HCT116 (cell line): ENCODE results near the gene MAML2. TPM values are rescaled to one million over a fixed set of nuclear protein-coding genes. Genes with fewer than 3 reads are reported as not detected.

ENCODE experiments used
- ATAC-seq: fragments of 200-7000 bp; cut with Tn5 transposase; 2 replicates; pipeline ENCODE4 v1.9.1; 2020; ENCODE audit warnings: mild to moderate bottlenecking, moderate library complexity
- BruUV-seq: library from RNA; stranded (reverse); fragments of 400-500 nt; replicated peaks from 2 replicates; lab custom pipeline; 2021; lab: Mats Ljungman, UMichigan
- CTCF ChIA-PET: fragments of 300-600 bp; sonication (Branson Sonifier 250); formaldehyde crosslinking; loops from one replicate; lab custom pipeline; 2021; ENCODE audit warnings: antibody characterized with exemption; lab: Charles Lee
- POLR2A ChIA-PET: fragments of 300-600, 350-600 bp; sonication (Branson Sonifier 250); formaldehyde crosslinking; loops from one replicate; lab custom pipeline; 2021; ENCODE audit warnings: antibody characterized with exemption; lab: Charles Lee
- RAD21 ChIA-PET, 2 experiments: fragments of 300-600 bp; sonication (Branson Sonifier 250); formaldehyde crosslinking; loops; one replicate each; lab custom pipeline; 2023; ENCODE audit warnings: low total read pairs in 2 of 2; ENCODE audit not compliant: uncharacterized antibody in 2 of 2, unreplicated experiment in 2 of 2, low non-redundant PET in 1 of 2; lab: Charles Lee
- DNase-seq: peaks from one replicate; pipeline ENCODE4 v3.0.0-alpha.2; 2010; ENCODE audit warnings: low read depth, low spot score
- H2AFZ ChIP-seq: fragments of 200-600 bp; shearing (Covaris generic), sonication (generic); 2 replicates; pipeline ENCODE4 v1.6.1; 2017; ENCODE audit warnings: low read depth, mixed run types, mixed read lengths, antibody characterized with exemption, low read length; ENCODE audit not compliant: poor library complexity, severe bottlenecking
- H3K27ac ChIP-seq: 2 replicates; pipeline ENCODE4 v1.5.1; 2012; ENCODE audit warnings: low read depth, low read length
- H3K27me3 ChIP-seq: fragments of 200-600 bp; sonication (generic); 2 replicates; pipeline ENCODE4 v1.6.1; 2016; ENCODE audit warnings: mixed run types, low read length, mixed read lengths; ENCODE audit not compliant: insufficient read depth
- H3K36me3 ChIP-seq, 2 experiments: fragments of 200-500 bp in 1 of 2; fragments of 200-600 bp in 1 of 2; sonication (Bioruptor generic) in 1 of 2; sonication (generic) in 1 of 2; 2 replicates each; pipeline versions ENCODE4 v1.5.1 to v1.6.1; 2014 to 2016; ENCODE audit warnings: low read length in 2 of 2, inconsistent platforms in 1 of 2, mixed read lengths in 1 of 2, mixed run types in 1 of 2; ENCODE audit not compliant: insufficient read depth in 2 of 2, control insufficient read depth in 1 of 2
- H3K4me1 ChIP-seq, 2 experiments: fragments of 200-600 bp in 1 of 2; sonication (generic) in 1 of 2; 2 replicates each; pipeline versions ENCODE4 v1.5.1 to v1.6.1; 2012 to 2017; ENCODE audit warnings: low read length in 2 of 2, inconsistent platforms in 1 of 2, mild to moderate bottlenecking in 1 of 2, mixed read lengths in 1 of 2, mixed run types in 1 of 2, moderate library complexity in 1 of 2; ENCODE audit not compliant: insufficient read depth in 2 of 2, control insufficient read depth in 1 of 2
- H3K4me2 ChIP-seq: fragments of 200-600 bp; sonication (generic); 2 replicates; pipeline ENCODE4 v1.6.1; 2017; ENCODE audit warnings: mixed run types, low read length, mixed read lengths
- H3K4me3 ChIP-seq, 2 experiments: fragments of 200-600 bp in 1 of 2; sonication (generic) in 1 of 2; replicated peaks in 1 of 2; 2 replicates each; pipeline ENCODE4 v1.5.1; 2011 to 2016; ENCODE audit warnings: low read length in 2 of 2, control low read depth in 1 of 2, low read depth in 1 of 2, mild to moderate bottlenecking in 1 of 2, mixed read lengths in 1 of 2, mixed run types in 1 of 2
- H3K79me2 ChIP-seq: fragments of 200-600 bp; sonication (generic); 2 replicates; pipeline ENCODE4 v1.6.1; 2017; ENCODE audit warnings: mild to moderate bottlenecking, mixed run types, low read length, moderate library complexity, mixed read lengths; ENCODE audit not compliant: insufficient read depth
- H3K9ac ChIP-seq: fragments of 200-600 bp; sonication (generic); 2 replicates; pipeline ENCODE4 v1.6.1; 2016; ENCODE audit warnings: low read length, mixed read lengths
- H3K9me2 ChIP-seq: fragments of 200-600 bp; sonication (generic), shearing (Covaris generic); 2 replicates; pipeline ENCODE4 v1.6.1; 2017; ENCODE audit warnings: mixed run types, mild to moderate bottlenecking, moderate library complexity; ENCODE audit not compliant: insufficient read depth
- H3K9me3 ChIP-seq, 2 experiments: fragments of 200-500 bp in 1 of 2; fragments of 200-600 bp in 1 of 2; sonication (Bioruptor generic) in 1 of 2; sonication (generic) in 1 of 2; 2 replicates each; pipeline ENCODE4 v1.6.1; 2014 to 2017; ENCODE audit warnings: low read length in 2 of 2, mixed read lengths in 2 of 2, inconsistent platforms in 1 of 2, low read depth in 1 of 2, mild to moderate bottlenecking in 1 of 2, mixed run types in 1 of 2, moderate library complexity in 1 of 2; ENCODE audit not compliant: control insufficient read depth in 1 of 2, insufficient read depth in 1 of 2
- H4K20me1 ChIP-seq: fragments of 200-600 bp; sonication (generic), shearing (Covaris generic); 2 replicates; pipeline ENCODE4 v1.6.1; 2017; ENCODE audit warnings: mixed run types, mild to moderate bottlenecking, moderate library complexity; ENCODE audit not compliant: insufficient read depth
- CBX3 ChIP-seq: IDR thresholded peaks from 2 replicates; pipeline ENCODE4 v1.6.1; 2012; ENCODE audit warnings: low read depth
- EGR1 ChIP-seq: IDR thresholded peaks from 2 replicates; pipeline ENCODE4 v1.6.1; 2012; ENCODE audit warnings: low read depth
- ELF1 ChIP-seq: IDR thresholded peaks from 2 replicates; pipeline ENCODE4 v1.6.1; 2012; ENCODE audit warnings: low read depth, borderline replicate concordance
- EZH2phosphoT487 ChIP-seq: fragments of 200-600 bp; IDR thresholded peaks from 2 replicates; pipeline ENCODE4 v1.6.1; 2018; ENCODE audit warnings: antibody characterized with exemption, borderline replicate concordance
- JUND ChIP-seq: IDR thresholded peaks from 2 replicates; pipeline ENCODE4 v1.6.1; 2012
- POLR2A ChIP-seq: IDR thresholded peaks from 2 replicates; pipeline ENCODE4 v1.7.0; 2011; ENCODE audit warnings: borderline replicate concordance; ENCODE audit not compliant: insufficient read depth, insufficient read length; ENCODE audit errors: extremely low read depth
- RAD21 ChIP-seq: IDR thresholded peaks from 2 replicates; pipeline ENCODE4 v1.6.1; 2012; ENCODE audit warnings: low read depth, mild to moderate bottlenecking
- SRF ChIP-seq: IDR thresholded peaks from 2 replicates; pipeline ENCODE4 v1.6.1; 2012; ENCODE audit warnings: low read depth
- ZFX ChIP-seq: fragments of 450-650 bp; IDR thresholded peaks from 2 replicates; pipeline ENCODE4 v1.6.1; 2017
- ZNF274 ChIP-seq: fragments of 200-500 bp; sonication (Bioruptor generic); IDR thresholded peaks from 2 replicates; pipeline ENCODE4 v1.6.1; 2014; ENCODE audit warnings: mild to moderate bottlenecking, low read depth, low read length, inconsistent platforms
- intact Hi-C: fragments of 100-400 bp; cut with micrococcal nuclease; formaldehyde crosslinking; loops from 2 replicates; pipeline ENCODE4 v1.10.0; 2022
- total RNA-seq: library from RNA; stranded (reverse); gene quantifications from one replicate; pipeline ENCODE4 v1.2.1, GENCODE V29; 2021; ENCODE audit not compliant: unreplicated experiment
- TF ChIP-seq, protein P1 (sequence below): IDR thresholded peaks from 2 replicates; pipeline ENCODE4 v1.6.1; 2012; ENCODE audit warnings: low read depth

The MAML2 gene
- total RNA-seq, 1 experiment from 2014 or later, result 2.6 TPM

DNA sequence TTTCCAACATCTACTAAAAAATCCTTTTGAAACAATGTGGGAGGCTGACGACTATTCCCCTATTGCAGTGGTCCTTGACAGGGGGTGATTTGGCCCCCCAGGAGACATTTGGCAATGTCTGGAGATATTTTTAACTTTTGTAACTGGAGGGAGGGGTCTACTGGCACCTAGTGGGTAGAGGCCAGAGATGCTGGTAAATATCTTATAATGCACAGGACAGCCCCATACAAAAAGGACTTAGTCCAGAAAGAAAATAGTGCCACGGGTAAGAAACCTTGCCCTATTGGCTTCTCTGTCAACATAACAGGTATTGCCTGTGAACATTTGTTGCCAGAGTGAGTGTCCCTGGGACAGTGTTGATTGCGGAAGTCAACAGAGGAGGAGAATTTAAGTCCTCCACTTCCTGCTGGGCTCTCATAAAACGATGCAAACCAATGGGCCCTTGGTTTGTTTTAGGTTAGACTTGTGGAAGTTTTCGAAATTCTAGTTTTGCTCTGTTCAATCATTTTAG, 101.6 kb downstream of the MAML2 start (continued):
- TF ChIP-seq, protein P1, sequence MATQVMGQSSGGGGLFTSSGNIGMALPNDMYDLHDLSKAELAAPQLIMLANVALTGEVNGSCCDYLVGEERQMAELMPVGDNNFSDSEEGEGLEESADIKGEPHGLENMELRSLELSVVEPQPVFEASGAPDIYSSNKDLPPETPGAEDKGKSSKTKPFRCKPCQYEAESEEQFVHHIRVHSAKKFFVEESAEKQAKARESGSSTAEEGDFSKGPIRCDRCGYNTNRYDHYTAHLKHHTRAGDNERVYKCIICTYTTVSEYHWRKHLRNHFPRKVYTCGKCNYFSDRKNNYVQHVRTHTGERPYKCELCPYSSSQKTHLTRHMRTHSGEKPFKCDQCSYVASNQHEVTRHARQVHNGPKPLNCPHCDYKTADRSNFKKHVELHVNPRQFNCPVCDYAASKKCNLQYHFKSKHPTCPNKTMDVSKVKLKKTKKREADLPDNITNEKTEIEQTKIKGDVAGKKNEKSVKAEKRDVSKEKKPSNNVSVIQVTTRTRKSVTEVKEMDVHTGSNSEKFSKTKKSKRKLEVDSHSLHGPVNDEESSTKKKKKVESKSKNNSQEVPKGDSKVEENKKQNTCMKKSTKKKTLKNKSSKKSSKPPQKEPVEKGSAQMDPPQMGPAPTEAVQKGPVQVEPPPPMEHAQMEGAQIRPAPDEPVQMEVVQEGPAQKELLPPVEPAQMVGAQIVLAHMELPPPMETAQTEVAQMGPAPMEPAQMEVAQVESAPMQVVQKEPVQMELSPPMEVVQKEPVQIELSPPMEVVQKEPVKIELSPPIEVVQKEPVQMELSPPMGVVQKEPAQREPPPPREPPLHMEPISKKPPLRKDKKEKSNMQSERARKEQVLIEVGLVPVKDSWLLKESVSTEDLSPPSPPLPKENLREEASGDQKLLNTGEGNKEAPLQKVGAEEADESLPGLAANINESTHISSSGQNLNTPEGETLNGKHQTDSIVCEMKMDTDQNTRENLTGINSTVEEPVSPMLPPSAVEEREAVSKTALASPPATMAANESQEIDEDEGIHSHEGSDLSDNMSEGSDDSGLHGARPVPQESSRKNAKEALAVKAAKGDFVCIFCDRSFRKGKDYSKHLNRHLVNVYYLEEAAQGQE, result no peak

DNA sequence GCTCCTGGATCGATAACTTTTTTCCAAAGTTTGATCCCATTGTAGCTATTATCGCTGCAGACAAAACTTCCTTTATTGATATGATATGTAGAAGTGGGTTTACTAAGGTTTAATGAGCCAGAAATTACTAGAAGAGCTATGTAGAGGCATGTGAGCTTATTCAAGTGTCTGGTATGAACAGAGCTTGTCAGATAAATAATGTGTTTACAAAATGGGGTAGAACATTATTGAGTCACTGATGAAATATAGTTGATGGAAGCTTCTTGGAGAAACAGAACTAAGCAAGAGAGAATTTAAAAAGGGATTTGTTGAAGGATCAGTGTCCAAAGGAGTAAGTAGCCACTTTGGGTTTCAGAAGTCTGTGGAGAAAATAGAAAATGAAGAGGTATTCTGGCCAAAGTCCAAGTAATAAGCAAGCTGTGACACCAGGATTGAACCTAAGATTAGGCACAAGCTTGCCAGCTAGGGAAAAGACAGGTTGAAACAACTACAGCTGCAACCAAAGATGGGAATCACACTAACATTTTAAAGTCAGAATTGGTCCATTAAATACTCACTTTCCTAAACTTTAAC, 104.3 kb downstream of the MAML2 start:
- H3K36me3 ChIP-seq, result no peaks in the 10 kb centered on the region
- TF ChIP-seq RAD21, result no peak
- TF ChIP-seq ZNF274, result no peak
- no peak for TF ChIP-seq EGR1
- no peak for TF ChIP-seq ELF1
- TF ChIP-seq ZFX, result no peak
- no peak for TF ChIP-seq CBX3
- TF ChIP-seq JUND, result no peak
- no peak for TF ChIP-seq POLR2A
- no peak for TF ChIP-seq EZH2phosphoT487
- no peak for TF ChIP-seq SRF
- DNase-seq, result no peak
- no peaks in the 10 kb centered on the region for H3K9me3 ChIP-seq
- H3K9ac ChIP-seq, result no peak overlapping the region
- intact Hi-C loops, result no loop called here
- H3K27ac ChIP-seq, result no peak overlapping the region
- no peak overlapping the region for H3K4me3 ChIP-seq
- no peaks in the 10 kb centered on the region for H4K20me1 ChIP-seq
- ChIA-PET RAD21 (no interaction called here), CTCF (interaction anchor here (1.6 kb wide), 1 partner anchor 104 kb away, joined by 4 read pairs; the partner anchor contains the start of gene MAML2), POLR2A (interaction anchor here (1.8 kb wide), 1 partner anchor 10 kb away, joined by 6 read pairs; no protein-coding TSS in a partner anchor)
- no TSS peak for BruUV-seq
- H3K79me2 ChIP-seq, result no peaks in the 10 kb centered on the region
- ATAC-seq, result no peak
- H3K4me1 ChIP-seq, result peaks cover 7 to 16% of the 10 kb centered on the region in 2 experiments
- H3K9me2 ChIP-seq, result no peaks in the 10 kb centered on the region
- no peaks in the 10 kb centered on the region for H3K27me3 ChIP-seq
- H2AFZ ChIP-seq, result no peak overlapping the region
- no peak overlapping the region for H3K4me2 ChIP-seq
